Measurements from ENCODE around the gene TMEM170A.
"Not testable (repeated sequence)": the region's sequence is repeated elsewhere in the genome, so short reads cannot be mapped to it uniquely, and the experiment has no call there.

The TMEM170A gene

GRCh38 chr16:75481475-75481874 is 17.0 kb upstream of the TMEM170A start:
- DNase-seq (ENCODE audit: low read depth in 1 of 2, low spot score in 1 of 2) = no peak

GRCh38 chr16:75479421-75479990 is 15.0 kb upstream of the TMEM170A start:
- DNase-seq (ENCODE audit: low read depth in 1 of 2, low spot score in 1 of 2) = no peak

GRCh38 chr16:75478480-75479345 is 14.2 kb upstream of the TMEM170A start:
- no peak for DNase-seq (ENCODE audit: low read depth in 1 of 2, low spot score in 1 of 2)

- no peak for DNase-seq (ENCODE audit: low read depth in 1 of 2, low spot score in 1 of 2)
Observed at GRCh38 chr16:75477680-75478473, 13.4 kb upstream of the TMEM170A start.

- no peak for DNase-seq (ENCODE audit: low read depth in 1 of 2, low spot score in 1 of 2)
Observed at GRCh38 chr16:75476817-75477216, 12.3 kb upstream of the TMEM170A start.

- DNase-seq (ENCODE audit: low read depth in 1 of 2, low spot score in 1 of 2) = no peak
Observed at GRCh38 chr16:75475420-75475847, 10.9 kb upstream of the TMEM170A start.

GRCh38 chr16:75472908-75473877 is 8.7 kb upstream of the TMEM170A start:
- no peak for DNase-seq (ENCODE audit: low read depth in 1 of 2, low spot score in 1 of 2)

- DNase-seq (ENCODE audit: low read depth in 1 of 2, low spot score in 1 of 2) = peak in 1 of 2 donors; percentile 38
Observed at GRCh38 chr16:75471723-75472633, 7.5 kb upstream of the TMEM170A start.

GRCh38 chr16:75466760-75467159 is 2.3 kb upstream of the TMEM170A start:
- DNase-seq (ENCODE audit: low read depth in 1 of 2, low spot score in 1 of 2) = no peak

GRCh38 chr16:75463389-75464121 is 934 bp downstream of the TMEM170A start:
- not testable (repeated sequence) for DNase-seq (ENCODE audit: low read depth in 1 of 2, low spot score in 1 of 2)

- no peak for DNase-seq (ENCODE audit: low read depth in 1 of 2, low spot score in 1 of 2)
Observed at GRCh38 chr16:75462806-75463205, 1.7 kb downstream of the TMEM170A start.

GRCh38 chr16:75461575-75461974 is 2.9 kb downstream of the TMEM170A start:
- no peak for DNase-seq (ENCODE audit: low read depth in 1 of 2, low spot score in 1 of 2)

- DNase-seq (ENCODE audit: low read depth in 1 of 2, low spot score in 1 of 2) = no peak
Observed at GRCh38 chr16:75460446-75460845, 4.0 kb downstream of the TMEM170A start.

- DNase-seq (ENCODE audit: low read depth in 1 of 2, low spot score in 1 of 2) = no peak
Observed at GRCh38 chr16:75459691-75460090, 4.8 kb downstream of the TMEM170A start.

- DNase-seq (ENCODE audit: low read depth in 1 of 2, low spot score in 1 of 2) = no peak
Observed at GRCh38 chr16:75458439-75458838, 6.0 kb downstream of the TMEM170A start.

GRCh38 chr16:75458029-75458428 is 6.5 kb downstream of the TMEM170A start:
- no peak for DNase-seq (ENCODE audit: low read depth in 1 of 2, low spot score in 1 of 2)

- DNase-seq (ENCODE audit: low read depth in 1 of 2, low spot score in 1 of 2) = no peak
Observed at GRCh38 chr16:75457485-75458021, 6.9 kb downstream of the TMEM170A start.

- no peak for DNase-seq (ENCODE audit: low read depth in 1 of 2, low spot score in 1 of 2)
Observed at GRCh38 chr16:75456971-75457370, 7.5 kb downstream of the TMEM170A start.

- not testable (repeated sequence) for DNase-seq (ENCODE audit: low read depth in 1 of 2, low spot score in 1 of 2)
Observed at GRCh38 chr16:75456486-75456885, 8.0 kb downstream of the TMEM170A start.
